A549 treated with Hydrocortisone at 1 μM for 4 hours (cell line): ENCODE data around the gene UQCRH. TPM values are rescaled to one million over a fixed set of nuclear protein-coding genes. Genes with fewer than 3 reads are reported as not detected.

Experiments
- total RNA-seq: library from RNA; stranded (reverse); fragments of 200-300 nt; extraction: Qiagen RNA extraction; gene quantifications from 5 replicates; pipeline ENCODE4 v1.2.3, GENCODE V29; 2022

The UQCRH gene
- 391 to 458 TPM (median 415 TPM) in 5 replicates for total RNA-seq

GRCh38 chr1:46303038-46303871, at the start of gene UQCRH, which contains the start of gene LRRC41:
Gene UQCRH (plus strand): TSS chr1:46303698. CDS start chr1:46303767, 69 bp downstream.
Gene LRRC41 (minus strand): TSS chr1:46303616. CDS start chr1:46303322, 294 bp downstream.

GRCh38 chr1:46340404-46341221, 37.1 kb downstream of the UQCRH start, which contains the start of gene NSUN4:
Gene NSUN4 (plus strand): TSS chr1:46340807. CDS start chr1:46340827, 20 bp downstream.

Other genes with a start within 250 kb of the UQCRH start
- 1.3 to 1.9 TPM (median 1.4 TPM) in 5 replicates for gene PIK3R3, start 171.1 kb upstream of the UQCRH start, total RNA-seq
- gene TSPAN1, start 128.6 kb upstream of the UQCRH start, total RNA-seq, result 1.8 to 3.5 TPM (median 2.5 TPM) in 5 replicates
- not detected in 5 replicates for gene P3R3URF, start 127.2 kb upstream of the UQCRH start, total RNA-seq
- gene POMGNT1, start 105.3 kb upstream of the UQCRH start, total RNA-seq, result 39.8 to 49.0 TPM (median 45.3 TPM) in 5 replicates
- gene LURAP1, start 100.4 kb upstream of the UQCRH start, total RNA-seq, result not detected in 5 replicates
- gene RAD54L, start 55.9 kb upstream of the UQCRH start, total RNA-seq, result 9.1 to 11.7 TPM (median 11.5 TPM) in 5 replicates
- gene LRRC41, start 82 bp upstream of the UQCRH start, total RNA-seq, result 40.6 to 45.7 TPM (median 42.5 TPM) in 5 replicates
- gene NSUN4, start 37.1 kb downstream of the UQCRH start, total RNA-seq, result 11.4 to 14.3 TPM (median 12.5 TPM) in 5 replicates
- 0.61 to 0.88 TPM (median 0.81 TPM) in 5 replicates for gene FAAH, start 90.6 kb downstream of the UQCRH start, total RNA-seq
- 0.61 to 0.99 TPM (median 0.87 TPM) in 5 replicates for gene DMBX1, start 186.1 kb downstream of the UQCRH start, total RNA-seq
- gene KNCN, start 247.9 kb downstream of the UQCRH start, total RNA-seq, result not detected in 5 replicates